GM12875 (cell line): ENCODE measurements around the gene LRRC66.
A peak's percentile ranks its signal among the peaks of the same experiment; 100 is the strongest.

ENCODE experiments used
- H3K4me3 ChIP-seq: one replicate; pipeline ENCODE4 v1.5.1; 2011; ENCODE audit warnings: low read depth, low read length, control low read depth
- TF ChIP-seq, protein P1 (sequence below): IDR thresholded peaks from 2 replicates; pipeline ENCODE4 v1.5.1; 2011; ENCODE audit warnings: low read depth, mild to moderate bottlenecking, control low read depth, inconsistent platforms, low read length, moderate library complexity, borderline replicate concordance; ENCODE audit not compliant: insufficient read depth

LRRC66 gene

DNA sequence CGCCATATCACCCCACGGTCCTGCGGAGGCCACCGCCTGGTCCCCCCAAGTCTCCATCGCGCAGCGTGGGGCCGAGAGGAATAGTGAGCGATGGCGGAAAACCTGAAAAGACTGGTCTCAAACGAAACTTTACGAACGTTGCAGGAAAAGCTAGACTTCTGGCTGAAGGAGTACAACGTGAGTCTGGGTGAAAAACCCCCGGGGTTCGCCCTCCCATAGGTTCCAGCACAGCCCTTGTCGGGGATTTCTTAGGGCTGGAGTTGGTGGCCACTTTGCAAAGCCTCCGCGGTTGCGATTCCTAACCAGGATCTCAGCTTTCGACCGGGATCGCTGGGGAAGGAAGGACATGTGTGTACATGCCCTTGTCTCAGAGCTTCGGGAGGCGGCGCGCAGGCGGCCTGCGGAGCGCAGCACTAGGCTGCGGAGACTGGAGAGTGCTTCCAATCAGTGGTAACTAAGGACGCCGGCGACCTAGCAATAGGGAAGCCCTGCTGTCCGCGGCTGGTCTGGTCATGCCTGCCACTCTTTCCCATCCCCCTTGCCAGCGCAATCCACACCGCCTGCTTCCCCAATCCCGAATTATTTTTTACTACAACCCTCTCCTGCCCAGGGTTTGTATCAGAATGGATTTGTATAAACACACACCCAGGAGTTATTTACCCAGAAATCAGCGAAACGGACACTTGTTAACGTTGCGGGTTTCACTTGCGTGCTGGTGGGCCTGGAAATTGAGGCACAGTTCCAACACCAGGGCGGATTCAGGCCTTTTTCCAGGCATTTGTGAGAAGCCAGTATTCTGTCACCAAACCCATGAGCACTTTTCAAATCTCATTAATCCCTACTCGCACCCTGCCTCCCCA lies 31.7 kb upstream of the LRRC66 start:
- TF ChIP-seq, protein P1, sequence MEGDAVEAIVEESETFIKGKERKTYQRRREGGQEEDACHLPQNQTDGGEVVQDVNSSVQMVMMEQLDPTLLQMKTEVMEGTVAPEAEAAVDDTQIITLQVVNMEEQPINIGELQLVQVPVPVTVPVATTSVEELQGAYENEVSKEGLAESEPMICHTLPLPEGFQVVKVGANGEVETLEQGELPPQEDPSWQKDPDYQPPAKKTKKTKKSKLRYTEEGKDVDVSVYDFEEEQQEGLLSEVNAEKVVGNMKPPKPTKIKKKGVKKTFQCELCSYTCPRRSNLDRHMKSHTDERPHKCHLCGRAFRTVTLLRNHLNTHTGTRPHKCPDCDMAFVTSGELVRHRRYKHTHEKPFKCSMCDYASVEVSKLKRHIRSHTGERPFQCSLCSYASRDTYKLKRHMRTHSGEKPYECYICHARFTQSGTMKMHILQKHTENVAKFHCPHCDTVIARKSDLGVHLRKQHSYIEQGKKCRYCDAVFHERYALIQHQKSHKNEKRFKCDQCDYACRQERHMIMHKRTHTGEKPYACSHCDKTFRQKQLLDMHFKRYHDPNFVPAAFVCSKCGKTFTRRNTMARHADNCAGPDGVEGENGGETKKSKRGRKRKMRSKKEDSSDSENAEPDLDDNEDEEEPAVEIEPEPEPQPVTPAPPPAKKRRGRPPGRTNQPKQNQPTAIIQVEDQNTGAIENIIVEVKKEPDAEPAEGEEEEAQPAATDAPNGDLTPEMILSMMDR: no peak
- peak overlapping the region; percentile 34 for H3K4me3 ChIP-seq

DNA sequence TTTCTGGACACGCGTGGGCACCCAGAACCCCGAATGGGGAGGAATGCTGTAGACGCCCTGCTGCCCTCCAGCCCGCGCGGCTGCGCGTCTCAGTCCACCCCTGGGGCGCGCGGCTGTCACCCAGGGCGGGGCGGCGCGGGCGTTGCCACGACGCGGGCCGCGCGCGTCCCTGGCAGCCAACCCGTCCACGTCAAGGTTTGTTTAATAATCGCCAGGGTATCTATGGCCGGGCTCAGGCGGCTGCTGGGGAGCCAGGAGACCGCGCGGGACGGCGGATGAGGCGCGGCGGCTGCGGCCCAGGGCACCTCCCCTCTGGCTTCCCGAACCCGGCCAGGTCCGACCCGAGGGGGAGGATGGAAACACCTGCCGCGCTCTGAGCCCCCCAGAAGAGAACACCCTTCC lies 31.1 kb upstream of the LRRC66 start, which contains the start of gene SPATA18:
Gene SPATA18 (plus strand): TSS at position 92 of the 402 bp plus-strand sequence. CDS start 401 bp downstream, outside the sequence.
- H3K4me3 ChIP-seq: peak within 1 kb of the TSS; percentile 34
- TF ChIP-seq, protein P1: no peak

DNA sequence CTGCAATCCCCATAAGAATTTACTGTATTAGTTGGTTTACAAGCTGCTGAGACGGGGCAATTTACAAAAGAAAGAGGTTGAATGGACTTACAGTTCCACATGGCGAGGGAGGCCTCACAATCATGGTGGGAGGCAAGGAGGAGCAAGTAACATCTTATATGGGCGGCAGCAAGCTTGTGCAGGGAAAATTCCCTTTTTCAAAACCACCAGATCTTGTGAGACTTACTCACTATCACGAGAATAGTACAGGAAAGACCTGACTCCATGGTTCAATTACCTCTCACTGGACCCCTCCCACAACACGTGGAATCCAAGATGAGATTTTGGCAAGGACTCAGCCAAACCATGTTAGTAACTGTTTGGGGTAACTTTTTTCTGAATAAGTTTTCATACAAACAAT lies 29.1 kb upstream of the LRRC66 start:
- TF ChIP-seq, protein P1: no peak
- H3K4me3 ChIP-seq: no peak overlapping the region

GRCh38 chr4:52045028-52045427 lies 24.9 kb upstream of the LRRC66 start:
- H3K4me3 ChIP-seq: no peak overlapping the region
- TF ChIP-seq, protein P1: no peak

GRCh38 chr4:52038103-52038912 lies 18.1 kb upstream of the LRRC66 start, which contains the start of gene SGCB:
Gene SGCB (minus strand): TSS chr4:52038299. CDS start chr4:52038259, 40 bp downstream.
- TF ChIP-seq, protein P1: no peak
- H3K4me3 ChIP-seq: peak within 1 kb of the TSS; percentile 74

- peak overlapping the region; percentile 74 for H3K4me3 ChIP-seq
- TF ChIP-seq, protein P1: no peak
Observed at GRCh38 chr4:52037689-52038102, 17.5 kb upstream of the LRRC66 start.
